SK-N-SH (cell line): ENCODE measurements around the gene TMEM170B. TPM values are rescaled to one million over a fixed set of nuclear protein-coding genes. Genes with fewer than 3 reads are reported as not detected.

Source experiments
- CTCF ChIA-PET: fragments of 300-600, 350-600 bp; formaldehyde crosslinking; extraction: SDS; loops from one replicate; lab custom pipeline; 2021; lab: Yijun Ruan, JAX
- POLR2A ChIA-PET: fragments of 350-600 bp; sonication (Branson Sonifier 250); formaldehyde crosslinking; extraction: SDS; loops from one replicate; lab custom pipeline; 2020; ENCODE audit warnings: antibody characterized with exemption, inconsistent platforms; lab: Yijun Ruan, JAX
- DNase-seq: peaks from one replicate; pipeline ENCODE4 v3.0.0; 2012
- H2AFZ ChIP-seq: fragments of 200-600 bp; sonication (generic); 2 replicates; pipeline ENCODE4 v1.8.1; 2016; ENCODE audit warnings: antibody characterized with exemption, mild to moderate bottlenecking, low read depth
- H3F3A ChIP-seq: fragments of 200-600 bp; sonication (generic); replicated peaks from 2 replicates; pipeline ENCODE3; 2016; ENCODE audit warnings: antibody characterized with exemption, mild to moderate bottlenecking; ENCODE audit not compliant: insufficient read depth
- H3K27ac ChIP-seq, 2 experiments: fragments of 200-500 bp in 1 of 2; fragments of 200-600 bp in 1 of 2; sonication (Bioruptor generic) in 1 of 2; sonication (generic), shearing (Covaris generic) in 1 of 2; 2 replicates each; pipeline versions ENCODE4 v1.5.1 to v1.6.1; 2014 to 2016; ENCODE audit warnings: low read depth in 2 of 2, inconsistent platforms in 1 of 2, low read length in 1 of 2, mild to moderate bottlenecking in 1 of 2, mixed read lengths in 1 of 2
- H3K27me3 ChIP-seq: fragments of 200-600 bp; sonication (generic), shearing (Covaris generic); 2 replicates; pipeline ENCODE4 v1.6.1; 2016; ENCODE audit warnings: mixed run types; ENCODE audit not compliant: insufficient read depth
- H3K36me3 ChIP-seq, 2 experiments: fragments of 200-500 bp in 1 of 2; fragments of 200-600 bp in 1 of 2; sonication (Bioruptor generic) in 1 of 2; sonication (generic) in 1 of 2; replicated peaks in 1 of 2; 2 replicates each; pipeline versions ENCODE3 to v1.5.1; 2014 to 2016; ENCODE audit warnings: low read length in 1 of 2, mild to moderate bottlenecking in 1 of 2; ENCODE audit not compliant: insufficient read depth in 2 of 2, control insufficient read depth in 1 of 2
- H3K4me1 ChIP-seq, 2 experiments: fragments of 200-500 bp in 1 of 2; fragments of 200-600 bp in 1 of 2; sonication (Bioruptor generic) in 1 of 2; sonication (generic), shearing (Covaris generic) in 1 of 2; 2 replicates each; pipeline versions ENCODE4 v1.5.1 to v1.6.1; 2014 to 2016; ENCODE audit warnings: low read depth in 1 of 2, low read length in 1 of 2, mixed run types in 1 of 2; ENCODE audit not compliant: insufficient read depth in 2 of 2, control insufficient read depth in 1 of 2
- H3K4me2 ChIP-seq: fragments of 200-600 bp; sonication (generic), shearing (Covaris generic); 2 replicates; pipeline ENCODE4 v1.6.1; 2017; ENCODE audit warnings: mixed run types
- H3K4me3 ChIP-seq, 2 experiments: fragments of 200-500 bp in 1 of 2; fragments of 200-600 bp in 1 of 2; sonication (Bioruptor generic) in 1 of 2; sonication (generic), shearing (Covaris generic) in 1 of 2; 2 replicates each; pipeline versions ENCODE4 v1.5.1 to v1.8.1; 2014 to 2016; ENCODE audit warnings: low read depth in 2 of 2, inconsistent platforms in 1 of 2, low read length in 1 of 2, mild to moderate bottlenecking in 1 of 2, mixed read lengths in 1 of 2, moderate library complexity in 1 of 2
- H3K79me2 ChIP-seq: fragments of 200-600 bp; sonication (generic); 2 replicates; pipeline ENCODE4 v1.8.1; 2017; ENCODE audit warnings: mild to moderate bottlenecking; ENCODE audit not compliant: insufficient read depth
- H3K9ac ChIP-seq: fragments of 200-600 bp; sonication (generic); 2 replicates; pipeline ENCODE4 v1.6.1; 2017; ENCODE audit warnings: mixed run types
- H3K9me2 ChIP-seq: fragments of 200-600 bp; sonication (generic); 2 replicates; pipeline ENCODE4 v1.6.1; 2017; ENCODE audit warnings: mixed run types
- H3K9me3 ChIP-seq: fragments of 200-600 bp; sonication (generic); 2 replicates; pipeline ENCODE4 v1.6.1; 2017; ENCODE audit warnings: mixed run types, mild to moderate bottlenecking, moderate library complexity
- H4K20me1 ChIP-seq: fragments of 200-600 bp; sonication (generic); 2 replicates; pipeline ENCODE4 v1.6.1; 2017; ENCODE audit warnings: mild to moderate bottlenecking, mixed run types; ENCODE audit not compliant: insufficient read depth
- ELF1 ChIP-seq: IDR thresholded peaks from 2 replicates; pipeline ENCODE4 v1.4.0; 2012
- FOXM1 ChIP-seq: IDR thresholded peaks from 2 replicates; pipeline ENCODE4 v1.4.0; 2012; ENCODE audit warnings: low read depth, mild to moderate bottlenecking
- MEF2A ChIP-seq: IDR thresholded peaks from 2 replicates; pipeline ENCODE4 v1.4.0; 2012; ENCODE audit warnings: low read depth, borderline replicate concordance
- NRF1 ChIP-seq: IDR thresholded peaks from 2 replicates; pipeline ENCODE4 v1.6.1; 2012; ENCODE audit warnings: low read depth, mild to moderate bottlenecking, low read length
- POLR2AphosphoS5 ChIP-seq: IDR thresholded peaks from 2 replicates; pipeline ENCODE4 v1.6.1; 2012; ENCODE audit warnings: low read depth, low read length
- RCOR1 ChIP-seq: fragments of 150-350 bp; IDR thresholded peaks from 2 replicates; pipeline ENCODE4 v1.6.1; 2017; ENCODE audit warnings: antibody characterized with exemption, low read length
- USF1 ChIP-seq: IDR thresholded peaks from 2 replicates; pipeline ENCODE4 v1.4.0; 2012; ENCODE audit warnings: low read depth, borderline replicate concordance
- YY1 ChIP-seq: IDR thresholded peaks from 2 replicates; pipeline ENCODE4 v1.4.0; 2012; ENCODE audit warnings: low read depth, mild to moderate bottlenecking
- ZBTB33 ChIP-seq: IDR thresholded peaks from 2 replicates; pipeline ENCODE4 v1.4.0; 2012; ENCODE audit warnings: low read depth, borderline replicate concordance
- WGBS: methylation state at CpG from one replicate; pipeline ENCODE4 v1.1.6; 2017; ENCODE audit warnings: low lambda C conversion rate; 5-methylcytosine and 5-hydroxymethylcytosine counted together
- polyA plus RNA-seq, 3 experiments: library from polyadenylated mRNA; depleted of rRNA; stranded (reverse); fragments of >200 nt; gene quantifications; 2 replicates each; pipeline ENCODE4 v1.2.3, GENCODE V29; 2012
- small RNA-seq, 7 experiments: library from RNA; depleted of rRNA; stranded (forward); fragments of <200 nt; gene quantifications; one replicate each; pipeline ENCODE3, GENCODE V24; 2012
- TF ChIP-seq, protein P1 (sequence below): fragments of 150-350 bp; IDR thresholded peaks from 2 replicates; pipeline ENCODE4 v1.6.1; 2017; ENCODE audit warnings: antibody characterized with exemption, low read length, low read depth, borderline replicate concordance

Gene TMEM170B
- polyA plus RNA-seq, 1 of the 3 experiments (the other 2 are of a cell fraction), result 0.44 TPM

GRCh38 chr6:11632231-11632630 lies 94.7 kb downstream of the TMEM170B start:
- Histone ChIP-seq H4K20me1 (no peaks in the 10 kb centered on the region), H3K4me2 (no peak overlapping the region), H2AFZ (peak overlapping the region; percentile 30; the same call in 1 of the 2 replicates), H3K27me3 (no peaks in the 10 kb centered on the region), H3K9me2 (no peaks in the 10 kb centered on the region), H3F3A (no peaks in the 10 kb centered on the region), H3K9me3 (no peaks in the 10 kb centered on the region), H3K79me2 (no peaks in the 10 kb centered on the region), H3K36me3 (no peaks in the 10 kb centered on the region)
- no peak for TF ChIP-seq POLR2AphosphoS5
- no peak for TF ChIP-seq NRF1
- no peak for TF ChIP-seq ELF1
- TF ChIP-seq, all 33 proteins: peak for 0
- Histone ChIP-seq H3K9ac (no peak overlapping the region), H3K27ac (no peak overlapping the region), H3K4me1 (peaks cover 0 to 4% of the 10 kb centered on the region in 2 experiments; a peak in 2 of 4 replicates), H3K4me3 (no peak overlapping the region)
- CTCF ChIA-PET, result interaction anchor here (1.5 kb wide), 1 partner anchor 23 kb away, joined by 7 read pairs; no protein-coding TSS in a partner anchor
- 78% methylated on average over 9 of the region's 9 CpGs for WGBS
- no peak for DNase-seq
- POLR2A ChIA-PET, result no interaction called here

- H2AFZ ChIP-seq, result peak overlapping the region; percentile 30; the same call in 1 of the 2 replicates
- TF ChIP-seq ZBTB33 (no peak), USF1 (no peak), YY1 (no peak), MEF2A (no peak), FOXM1 (no peak), RCOR1 (no peak)
- TF ChIP-seq, protein P1, sequence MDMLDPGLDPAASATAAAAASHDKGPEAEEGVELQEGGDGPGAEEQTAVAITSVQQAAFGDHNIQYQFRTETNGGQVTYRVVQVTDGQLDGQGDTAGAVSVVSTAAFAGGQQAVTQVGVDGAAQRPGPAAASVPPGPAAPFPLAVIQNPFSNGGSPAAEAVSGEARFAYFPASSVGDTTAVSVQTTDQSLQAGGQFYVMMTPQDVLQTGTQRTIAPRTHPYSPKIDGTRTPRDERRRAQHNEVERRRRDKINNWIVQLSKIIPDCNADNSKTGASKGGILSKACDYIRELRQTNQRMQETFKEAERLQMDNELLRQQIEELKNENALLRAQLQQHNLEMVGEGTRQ, result no peak
- TF ChIP-seq, all 33 proteins: peak for 0
- Histone ChIP-seq H3K4me1 (peaks cover 0 to 4% of the 10 kb centered on the region in 2 experiments; a peak in 2 of 4 replicates), H3K9ac (no peak overlapping the region), H3K9me3 (no peaks in the 10 kb centered on the region), H3F3A (no peaks in the 10 kb centered on the region), H3K79me2 (no peaks in the 10 kb centered on the region), H3K4me3 (no peak overlapping the region), H3K4me2 (no peak overlapping the region), H3K36me3 (no peaks in the 10 kb centered on the region), H3K27ac (no peak overlapping the region), H3K27me3 (no peaks in the 10 kb centered on the region), H3K9me2 (no peaks in the 10 kb centered on the region), H4K20me1 (no peaks in the 10 kb centered on the region)
- CTCF ChIA-PET, result interaction anchor here (0.9 kb wide), 1 partner anchor 10 kb away, joined by 3 read pairs; no protein-coding TSS in a partner anchor
- WGBS, result 97% methylated on average over 8 of the region's 11 CpGs
- POLR2A ChIA-PET, result no interaction called here
- no peak for DNase-seq
Measured at GRCh38 chr6:11632795-11633511, 95.4 kb downstream of the TMEM170B start.

Small RNA genes within 50 kb of the gene (small RNA-seq; reads per million reads assigned to genes)
- gene RNU1-64P, result 0 reads per million in 7 experiments

Other genes with a start within 250 kb of the TMEM170B start
- gene ADTRP, start 241.1 kb downstream of the TMEM170B start, polyA plus RNA-seq (2012; rRNA removed), result 0.84 and 1.2 TPM in 2 replicates